HepG2 (cell line): ENCODE measurements around the gene LMNA. TPM values are rescaled to one million over a fixed set of nuclear protein-coding genes. Genes with fewer than 3 reads are reported as not detected.

Experiments
- ARID4A ChIP-seq: sonication (generic); formaldehyde crosslinking; IDR thresholded peaks from 2 replicates; pipeline ENCODE4 v1.5.0; 2020; ENCODE audit warnings: mild to moderate bottlenecking, missing genetic modification reagents, borderline replicate concordance
- CENPX ChIP-seq: sonication (generic); formaldehyde crosslinking; IDR thresholded peaks from 2 replicates; pipeline ENCODE4 v1.9.0; 2021; ENCODE audit warnings: mild to moderate bottlenecking, missing genetic modification reagents, moderate library complexity
- EED ChIP-seq: sonication (generic); formaldehyde crosslinking; IDR thresholded peaks from 2 replicates; pipeline ENCODE4 v1.5.0; 2020; ENCODE audit warnings: mild to moderate bottlenecking, missing genetic modification reagents
- EP300 ChIP-seq, 3 experiments: sonication (generic) in 1 of 3; formaldehyde crosslinking in 1 of 3; IDR thresholded peaks; 2 replicates each; pipeline versions ENCODE4 v1.5.1 to v1.6.1; 2011 to 2020; ENCODE audit warnings: low read depth in 2 of 3, low read length in 2 of 3, borderline replicate concordance in 1 of 3, improper control_type of control experiment in 1 of 3, mild to moderate bottlenecking in 1 of 3, missing genetic modification reagents in 1 of 3, moderate library complexity in 1 of 3
- GATAD2A ChIP-seq: IDR thresholded peaks from 2 replicates; pipeline ENCODE4 v1.6.1; 2016
- HNRNPUL1 ChIP-seq: fragments of 200-400 bp; formaldehyde crosslinking; IDR thresholded peaks from 2 replicates; pipeline ENCODE4 v1.6.1; 2017; ENCODE audit warnings: low read depth, mild to moderate bottlenecking, low read length, moderate library complexity
- HOXA3 ChIP-seq: sonication (generic); formaldehyde crosslinking; IDR thresholded peaks from 2 replicates; pipeline ENCODE4 v1.5.0; 2020; ENCODE audit warnings: missing genetic modification reagents
- JUNB ChIP-seq: sonication (generic); formaldehyde crosslinking; IDR thresholded peaks from 2 replicates; pipeline ENCODE4 v1.8.0; 2022; ENCODE audit warnings: missing genetic modification reagents, mild to moderate bottlenecking, borderline replicate concordance
- KLF6 ChIP-seq: IDR thresholded peaks from 2 replicates; pipeline ENCODE4 v1.8.0; 2016; ENCODE audit warnings: missing biosample characterization, missing genetic modification reagents
- RFX5 ChIP-seq: IDR thresholded peaks from 2 replicates; pipeline ENCODE4 v1.6.1; 2011; ENCODE audit warnings: low read depth, low read length, improper control_type of control experiment
- TCF12 ChIP-seq, 2 experiments: fragments of 450-650 bp in 1 of 2; sonication (generic) in 1 of 2; formaldehyde crosslinking in 1 of 2; IDR thresholded peaks; 2 replicates each; pipeline versions ENCODE4 v1.6.1 to v1.8.0; 2017 to 2022; ENCODE audit warnings: antibody characterized with exemption in 1 of 2, mild to moderate bottlenecking in 1 of 2, missing genetic modification reagents in 1 of 2, moderate library complexity in 1 of 2
- TFE3 ChIP-seq: IDR thresholded peaks from 2 replicates; pipeline ENCODE4 v1.6.1; 2016
- U2AF1 ChIP-seq: fragments of 200-400 bp; formaldehyde crosslinking; optimal IDR thresholded peaks from 2 replicates; pipeline ENCODE3; 2017; ENCODE audit warnings: mild to moderate bottlenecking, low read depth, low read length
- ZMYM2 ChIP-seq: sonication (generic); formaldehyde crosslinking; IDR thresholded peaks from 2 replicates; pipeline ENCODE4 v1.8.0; 2022; ENCODE audit warnings: mild to moderate bottlenecking, missing genetic modification reagents
- ZMYM4 ChIP-seq: sonication (generic); formaldehyde crosslinking; IDR thresholded peaks from 2 replicates; pipeline ENCODE4 v1.8.1; 2023; ENCODE audit warnings: mild to moderate bottlenecking, missing genetic modification reagents
- ZNF20 ChIP-seq: sonication (generic); formaldehyde crosslinking; IDR thresholded peaks from 2 replicates; pipeline ENCODE4 v1.4.0; 2020; ENCODE audit warnings: mild to moderate bottlenecking, moderate library complexity, missing genetic modification reagents
- ZNF383 ChIP-seq: sonication (generic); formaldehyde crosslinking; IDR thresholded peaks from 2 replicates; pipeline ENCODE4 v1.4.0; 2020; ENCODE audit warnings: missing genetic modification reagents, mild to moderate bottlenecking, borderline replicate concordance
- ZNF432 ChIP-seq: sonication (generic); formaldehyde crosslinking; IDR thresholded peaks from 2 replicates; pipeline ENCODE4 v1.5.0; 2020; ENCODE audit warnings: missing genetic modification reagents, mild to moderate bottlenecking, borderline replicate concordance
- ZNF766 ChIP-seq: sonication (generic); formaldehyde crosslinking; IDR thresholded peaks from 2 replicates; pipeline ENCODE4 v1.5.0; 2020; ENCODE audit warnings: missing genetic modification reagents, borderline replicate concordance
- ZNF800 ChIP-seq: sonication (generic); formaldehyde crosslinking; IDR thresholded peaks from 2 replicates; pipeline ENCODE4 v1.4.0; 2020; ENCODE audit warnings: missing genetic modification reagents
- polyA plus RNA-seq, 8 experiments: library from polyadenylated mRNA; depleted of rRNA in 3 of 8; stranded (reverse) in 7 of 8; unstranded in 1 of 8; fragments of >200 nt; fragmentation: Illumina TruSeq in 4 of 8; extraction: Trizol in 4 of 8; gene quantifications; 2 replicates each; pipeline versions ENCODE4 v1.2.1 to v1.2.3, GENCODE V29; 2011 to 2016; ENCODE audit warnings: low read depth in 4 of 8, missing spikeins in 1 of 8, mixed read lengths in 1 of 8; ENCODE audit not compliant: insufficient read depth in 1 of 8
- total RNA-seq, 5 experiments: library from RNA; depleted of rRNA; stranded (reverse); fragments of >200 nt; fragmentation: Illumina TruSeq; extraction: Trizol; gene quantifications; 2 replicates each; pipeline ENCODE4 v1.2.3, GENCODE V29; 2016; ENCODE audit warnings: low read depth in 1 of 5

Gene LMNA
- total and polyA plus RNA-seq, 2 of the 13 experiments (the other 11 are each of a cell fraction or from before 2014, with no cell fraction given): 107 to 225 TPM

GRCh38 chr1:156082309-156083091 is 32.0 kb upstream of the LMNA start, which contains the start of gene MEX3A (continued):
- TF ChIP-seq ARID4A (CRISPR knock-in tag) (peak; percentile 50), TCF12 (IDR thresholded peaks at IDR 0.05) (no peak), TCF12 (CRISPR knock-in tag; IDR thresholded peaks at IDR 0.05) (no peak), KLF6 (CRISPR knock-in tag) (no peak), JUNB (no peak), ZMYM4 (CRISPR knock-in tag) (no peak), ZNF383 (CRISPR knock-in tag) (no peak), U2AF1 (no peak), GATAD2A (peak; percentile 21; the same call in 1 of the 2 replicates), ZNF800 (CRISPR knock-in tag) (no peak), HOXA3 (CRISPR knock-in tag) (no peak; the same call in 1 of the 2 replicates), HNRNPUL1 (no peak), EP300 (IDR thresholded peaks at IDR 0.05; ENCODE audit: low read depth in 2 of 2, low read length in 2 of 2) (no peak), EP300 (CRISPR knock-in tag; IDR thresholded peaks at IDR 0.05; ENCODE audit: borderline replicate concordance) (no peak), CENPX (CRISPR knock-in tag) (no peak), EED (CRISPR knock-in tag) (no peak), ZMYM2 (no peak), RFX5 (no peak), ZNF432 (no peak), ZNF766 (no peak), ZNF20 (CRISPR knock-in tag) (no peak), TFE3 (CRISPR knock-in tag) (no peak; the same call in 1 of the 2 replicates)
